ENCODE measurements around the gene BANF2. TPM values are rescaled to one million over a fixed set of nuclear protein-coding genes. Genes with fewer than 3 reads are reported as not detected.

The BANF2 gene
- total and polyA plus RNA-seq, 12 donors: not detected

- intact Hi-C loops (cut with DNase I): no loop called here
- Histone ChIP-seq H3K9me3 (no peaks in the 10 kb centered on the region), H3K27ac (no peak overlapping the region), H3K36me3 (no peaks in the 10 kb centered on the region), H3K4me3 (no peak overlapping the region), H3K27me3 (no peaks in the 10 kb centered on the region), H3K4me1 (no peaks in the 10 kb centered on the region)
- no peak for TF ChIP-seq CTCF (IDR thresholded peaks at IDR 0.05)
- WGBS, 2 donors: 71 to 73% methylated on average over 19 of the region's 19 CpGs
- no peak for DNase-seq
- no peak for ATAC-seq
Observed at GRCh38 chr20:17771206-17772004, 71.6 kb downstream of the BANF2 start.

GRCh38 chr20:17772005-17772343 lies 72.2 kb downstream of the BANF2 start:
- no peak for ATAC-seq
- 46 to 48% methylated on average over 3 of the region's 3 CpGs for WGBS, 2 donors
- Histone ChIP-seq H3K36me3 (no peaks in the 10 kb centered on the region), H3K4me1 (no peaks in the 10 kb centered on the region), H3K4me3 (no peak overlapping the region), H3K9me3 (no peaks in the 10 kb centered on the region), H3K27ac (no peak overlapping the region), H3K27me3 (no peaks in the 10 kb centered on the region)
- intact Hi-C loops (cut with DNase I): no loop called here
- no peak for DNase-seq
- TF ChIP-seq CTCF (IDR thresholded peaks at IDR 0.05): no peak

- 89 to 94% methylated on average over 6 of the region's 6 CpGs for WGBS, 2 donors
- no peaks in the 10 kb centered on the region for H3K27me3 ChIP-seq
Observed at GRCh38 chr20:17773619-17774018, 73.9 kb downstream of the BANF2 start.

GRCh38 chr20:17775600-17775999 lies 75.8 kb downstream of the BANF2 start:
- ATAC-seq: no peak
- 94 to 97% methylated on average over 5 of the region's 5 CpGs for WGBS, 2 donors
- no peak for TF ChIP-seq CTCF (IDR thresholded peaks at IDR 0.05)
- no peaks in the 10 kb centered on the region for H3K4me1 ChIP-seq
- no peaks in the 10 kb centered on the region for H3K27me3 ChIP-seq
- no peak overlapping the region for H3K27ac ChIP-seq
- intact Hi-C loops (cut with DNase I): no loop called here
- no peak overlapping the region for H3K4me3 ChIP-seq
- H3K36me3 ChIP-seq: no peaks in the 10 kb centered on the region
- H3K9me3 ChIP-seq: no peaks in the 10 kb centered on the region
- no peak for DNase-seq

More at GRCh38 chr20:17773619-17774018, 73.9 kb downstream of the BANF2 start:
- intact Hi-C loops (cut with DNase I): no loop called here
- no peak for TF ChIP-seq CTCF (IDR thresholded peaks at IDR 0.05)
- no peak for DNase-seq
- ATAC-seq: no peak
- H3K36me3 ChIP-seq: no peaks in the 10 kb centered on the region
- H3K27ac ChIP-seq: no peak overlapping the region
- H3K9me3 ChIP-seq: no peaks in the 10 kb centered on the region
- no peak overlapping the region for H3K4me3 ChIP-seq
- no peaks in the 10 kb centered on the region for H3K4me1 ChIP-seq
